GM21717 (cell line): ENCODE data around the gene CBX2.

Source experiments
- ATAC-seq: cut with Tn5 transposase; IDR thresholded peaks from one replicate; pipeline ENCODE4 v1.9.1; 2021; ENCODE audit warnings: mild to moderate bottlenecking, moderate library complexity; ENCODE audit not compliant: unreplicated experiment

The CBX2 gene

DNA sequence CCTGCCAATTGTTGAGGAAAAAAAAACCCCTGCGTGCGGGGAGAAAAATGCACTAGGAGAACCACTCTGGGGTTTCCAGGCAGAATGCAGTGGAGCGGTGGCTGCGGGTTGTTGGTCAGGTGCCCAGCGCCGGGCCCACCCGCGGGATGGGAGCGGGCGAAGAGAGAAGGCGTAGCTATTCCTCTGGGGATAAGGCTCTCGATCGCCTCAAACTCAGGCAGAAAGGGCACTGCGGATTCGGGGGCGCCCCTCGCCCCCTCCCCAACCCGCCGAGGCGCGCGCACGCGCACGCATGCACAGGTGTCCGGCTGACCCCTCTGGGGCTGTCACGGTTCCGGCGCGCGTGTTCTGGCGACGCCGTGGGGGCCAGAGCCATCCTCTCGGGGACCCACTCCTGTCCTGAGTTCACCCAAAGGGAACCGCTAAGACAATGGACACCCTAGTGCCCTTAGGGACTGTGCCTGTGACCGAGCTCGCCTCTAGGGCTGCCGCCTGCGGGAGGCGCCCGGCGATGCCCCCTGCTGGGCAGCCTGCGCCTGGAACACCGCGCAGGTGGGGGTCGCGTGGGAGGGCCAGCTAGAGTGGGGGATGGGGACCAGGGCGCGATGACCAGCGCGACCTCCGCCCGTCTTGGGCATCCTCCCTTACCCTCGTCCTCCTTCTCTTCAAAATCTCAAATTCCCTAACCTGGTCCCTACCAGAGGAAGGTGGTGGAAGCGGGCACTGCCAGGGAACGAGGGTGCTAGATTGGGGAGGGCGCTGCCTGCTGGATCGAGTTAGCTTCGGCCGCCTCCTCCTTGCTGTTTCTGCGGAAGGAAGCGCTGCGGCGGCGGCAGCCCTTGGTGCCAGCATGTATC, 33.3 kb downstream of the CBX2 start:
- no peak for ATAC-seq

DNA sequence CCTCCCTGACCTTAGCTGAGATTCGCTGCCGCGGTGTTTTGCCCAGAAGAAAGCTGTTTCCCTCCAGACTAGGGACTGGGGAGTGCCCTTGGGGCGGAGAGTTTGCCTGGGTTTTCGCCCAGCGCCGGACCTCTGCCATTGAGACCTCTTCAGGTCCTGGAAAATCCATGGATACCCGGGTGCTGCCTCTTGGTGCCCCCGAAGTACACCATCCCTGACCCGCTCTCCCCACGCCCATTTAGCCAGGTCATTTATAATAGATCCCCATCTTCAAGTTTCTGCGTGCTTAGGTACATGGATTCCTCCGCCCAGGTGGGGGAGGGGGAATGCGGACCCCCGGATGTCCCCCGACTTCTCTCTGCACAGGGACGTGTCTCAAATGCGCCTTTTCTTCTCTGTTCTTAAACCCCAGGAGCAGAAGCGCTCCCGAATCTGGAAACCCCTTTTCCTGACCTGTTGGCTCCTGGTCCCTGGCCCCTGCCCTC, 34.0 kb downstream of the CBX2 start:
- ATAC-seq = no peak

DNA sequence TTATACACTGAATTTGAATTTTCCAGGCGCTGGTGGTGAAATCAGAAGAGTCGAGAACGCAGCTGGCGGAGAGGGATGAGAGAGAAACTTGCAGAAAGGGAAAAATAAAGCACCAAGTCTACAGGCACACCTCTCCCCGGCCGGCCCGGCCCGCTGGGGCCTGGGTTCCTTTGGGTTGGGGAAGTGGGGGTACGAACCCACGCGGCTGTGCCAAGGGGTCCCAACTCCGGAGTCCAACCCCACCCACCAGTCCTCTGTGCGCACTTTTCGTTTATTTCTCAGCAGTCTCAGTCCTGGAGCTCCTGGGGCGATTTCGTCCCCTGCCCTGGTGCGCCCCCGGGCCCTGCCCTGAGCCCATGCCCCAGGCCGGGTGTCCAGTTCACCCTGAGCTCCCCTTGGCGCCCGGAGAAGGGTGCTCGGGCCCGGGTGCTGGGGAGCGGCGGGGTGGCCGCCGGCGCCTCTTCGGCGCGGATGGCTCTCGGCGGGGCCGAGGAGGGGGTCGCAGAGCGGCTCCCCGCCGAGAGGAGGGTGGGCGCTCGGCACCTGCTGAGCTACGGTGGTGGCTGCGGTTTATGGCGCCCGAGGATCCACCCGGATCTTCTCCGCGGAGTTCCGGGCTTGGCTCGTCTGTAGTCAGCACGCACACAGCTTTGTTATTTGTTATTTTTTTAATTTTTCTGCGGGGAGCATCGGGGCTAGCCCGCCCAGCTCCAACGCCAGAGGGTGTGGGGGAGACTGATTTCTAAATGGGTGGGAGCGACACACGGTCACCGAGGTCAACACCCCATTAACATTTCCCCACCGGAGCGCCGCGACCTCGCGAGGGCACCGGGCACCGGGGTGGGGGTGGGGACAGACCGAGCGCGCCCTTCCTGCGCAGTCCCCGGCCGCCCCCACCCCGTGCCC, 34.7 kb downstream of the CBX2 start:
- ATAC-seq = no peak

DNA sequence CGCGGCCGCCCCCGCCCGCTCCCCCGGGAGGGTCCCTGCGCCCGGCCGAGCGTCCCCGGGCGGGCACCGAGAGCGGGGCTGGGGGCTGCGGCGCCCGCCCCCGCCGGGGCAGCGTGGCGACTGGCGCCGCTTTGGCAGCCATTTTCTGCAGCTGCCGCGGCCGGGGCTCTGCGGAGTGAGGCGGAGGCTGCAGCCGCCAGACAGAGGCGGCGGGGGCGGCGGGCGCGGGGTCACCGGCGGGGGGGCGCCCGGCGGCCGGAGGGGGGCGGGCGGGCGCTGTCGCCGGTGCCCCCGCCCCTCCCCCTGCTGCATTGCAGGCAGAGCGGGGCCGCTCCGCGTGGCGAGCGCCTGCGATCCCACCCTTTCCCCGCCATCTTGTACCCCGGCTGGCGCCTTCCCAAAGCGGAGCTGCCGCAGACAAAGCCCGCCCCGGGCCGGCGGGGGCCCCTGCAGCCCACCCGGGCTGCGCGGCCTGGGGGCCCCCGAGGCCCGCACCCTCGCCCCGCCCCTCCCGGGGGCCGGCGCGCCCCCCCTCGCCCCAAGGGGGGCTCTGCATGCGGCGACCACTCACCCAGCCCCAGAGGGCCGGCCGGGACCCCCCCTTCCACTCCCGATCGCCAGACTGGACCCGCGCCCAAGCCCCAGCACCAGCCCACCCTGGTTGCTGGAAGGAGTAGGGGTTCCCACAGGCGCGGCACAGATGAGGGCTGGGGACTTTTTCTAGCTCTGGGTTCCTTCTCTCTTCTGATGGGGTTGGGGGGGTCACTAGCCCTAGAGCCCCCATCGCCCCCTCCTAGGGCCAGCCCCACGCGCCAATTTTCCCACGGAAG, 35.6 kb downstream of the CBX2 start:
- no peak for ATAC-seq

DNA sequence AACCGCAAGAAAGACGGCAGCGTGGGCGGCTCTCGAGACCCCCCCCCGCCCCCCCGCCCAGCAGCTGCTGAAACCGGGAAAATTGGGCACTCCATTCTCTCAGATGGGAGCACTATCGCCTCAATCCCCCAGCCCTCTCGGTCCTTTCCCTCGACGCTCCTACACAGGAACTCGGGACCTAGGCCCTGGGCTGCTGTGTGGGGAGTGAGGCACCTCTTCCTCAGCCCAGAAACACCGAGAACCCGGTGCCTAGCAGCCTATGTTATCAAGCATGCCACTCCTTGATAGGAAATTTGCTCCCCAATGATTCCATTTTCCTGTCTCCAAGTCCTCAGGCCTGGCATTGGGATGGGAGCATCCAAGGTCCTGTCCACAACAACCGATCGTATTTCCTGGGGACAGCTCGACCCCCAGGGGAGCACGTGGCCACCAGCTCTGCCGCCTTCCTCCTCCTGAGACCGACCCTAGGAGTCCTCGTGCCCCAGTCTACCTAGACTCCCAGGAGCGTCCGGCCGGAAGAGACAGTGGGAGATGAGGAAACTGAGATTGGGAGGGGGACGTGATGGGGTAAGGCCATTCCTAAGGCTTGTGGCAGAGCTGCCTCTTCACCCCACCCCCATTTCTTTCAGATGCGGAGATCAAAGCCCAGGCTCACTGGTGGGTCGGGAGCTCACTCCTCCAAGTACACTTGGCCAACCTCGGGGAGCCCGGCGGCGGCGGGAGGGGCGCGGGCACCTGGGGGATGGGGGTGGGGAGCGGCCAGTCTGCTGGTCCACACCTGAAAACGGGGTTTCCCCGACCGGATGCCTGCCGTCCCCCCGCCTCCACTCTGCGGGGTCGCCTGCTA, 36.4 kb downstream of the CBX2 start:
- no peak for ATAC-seq

DNA sequence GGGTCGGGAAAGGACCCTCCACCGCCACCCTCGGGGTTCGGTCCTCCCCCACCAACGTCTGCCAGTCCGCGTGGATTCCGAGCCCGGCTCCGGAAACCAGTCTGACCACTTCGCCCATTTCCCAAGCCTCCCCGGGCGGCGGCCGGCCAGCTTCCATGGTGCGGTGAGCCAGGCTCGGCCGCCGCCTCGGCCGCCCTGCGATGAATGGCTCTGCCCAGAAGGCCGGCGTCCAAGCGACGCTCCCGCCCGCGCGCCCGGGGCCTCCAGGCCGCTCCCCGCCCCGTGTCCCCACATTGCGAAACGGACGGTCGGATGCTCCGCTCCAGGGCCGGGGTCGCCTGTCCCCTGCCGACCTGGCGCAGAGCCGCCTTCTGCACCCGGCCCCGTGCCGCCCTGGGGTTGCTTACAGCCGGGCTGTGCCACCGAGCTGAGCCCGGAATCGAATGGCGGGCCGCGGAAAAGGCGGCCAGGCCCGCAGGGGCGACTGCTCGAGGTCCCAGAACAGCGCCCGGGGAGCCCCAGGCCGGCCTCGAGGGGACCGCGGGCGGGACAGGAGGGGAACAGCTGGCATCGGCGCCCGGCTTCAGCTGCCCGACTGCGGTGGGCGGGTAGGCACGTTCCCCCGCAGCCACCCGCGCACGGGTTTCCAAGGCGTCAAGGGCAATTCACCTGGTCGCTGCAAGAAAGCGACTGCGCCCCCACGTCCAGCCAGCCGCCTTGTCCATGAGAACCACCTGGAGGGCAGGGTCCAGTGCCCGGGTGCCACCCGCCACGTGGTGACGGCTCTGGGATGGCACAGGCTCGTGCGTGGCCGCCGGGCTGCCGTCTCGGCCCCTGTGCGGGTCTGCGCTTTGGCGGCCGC, 37.3 kb downstream of the CBX2 start:
- no peak for ATAC-seq

DNA sequence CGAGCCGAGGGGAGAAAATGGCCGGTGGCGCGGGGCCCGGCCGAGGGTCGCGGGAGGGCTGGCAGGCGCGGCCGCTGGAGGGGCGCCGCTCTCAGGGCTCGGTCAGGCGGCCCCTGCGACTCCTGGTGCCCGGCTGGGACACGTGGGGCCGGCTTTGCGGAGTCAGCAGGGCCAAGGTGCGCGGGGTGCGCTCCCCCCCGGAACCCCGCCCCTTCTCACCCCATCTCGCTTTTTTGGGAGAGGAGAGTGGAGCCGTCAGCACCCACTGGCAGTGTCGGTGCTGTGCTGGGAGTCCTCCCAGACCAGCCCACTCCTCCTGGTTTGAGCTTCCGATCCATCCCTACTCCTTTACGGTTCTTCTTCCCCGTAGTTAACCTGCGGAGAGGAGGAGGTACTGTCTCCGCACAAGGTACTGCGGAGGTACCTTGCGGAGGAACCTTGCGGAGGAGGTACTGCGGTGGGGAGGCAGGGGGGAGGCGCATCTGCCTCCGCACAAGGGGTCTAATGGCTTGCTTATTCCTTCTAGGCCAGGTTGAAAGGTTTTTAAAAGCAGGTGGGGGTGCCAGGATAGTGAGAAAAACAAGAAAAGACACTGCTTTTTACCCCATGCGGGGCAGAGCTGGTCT, 38.0 kb downstream of the CBX2 start:
- ATAC-seq = no peak

DNA sequence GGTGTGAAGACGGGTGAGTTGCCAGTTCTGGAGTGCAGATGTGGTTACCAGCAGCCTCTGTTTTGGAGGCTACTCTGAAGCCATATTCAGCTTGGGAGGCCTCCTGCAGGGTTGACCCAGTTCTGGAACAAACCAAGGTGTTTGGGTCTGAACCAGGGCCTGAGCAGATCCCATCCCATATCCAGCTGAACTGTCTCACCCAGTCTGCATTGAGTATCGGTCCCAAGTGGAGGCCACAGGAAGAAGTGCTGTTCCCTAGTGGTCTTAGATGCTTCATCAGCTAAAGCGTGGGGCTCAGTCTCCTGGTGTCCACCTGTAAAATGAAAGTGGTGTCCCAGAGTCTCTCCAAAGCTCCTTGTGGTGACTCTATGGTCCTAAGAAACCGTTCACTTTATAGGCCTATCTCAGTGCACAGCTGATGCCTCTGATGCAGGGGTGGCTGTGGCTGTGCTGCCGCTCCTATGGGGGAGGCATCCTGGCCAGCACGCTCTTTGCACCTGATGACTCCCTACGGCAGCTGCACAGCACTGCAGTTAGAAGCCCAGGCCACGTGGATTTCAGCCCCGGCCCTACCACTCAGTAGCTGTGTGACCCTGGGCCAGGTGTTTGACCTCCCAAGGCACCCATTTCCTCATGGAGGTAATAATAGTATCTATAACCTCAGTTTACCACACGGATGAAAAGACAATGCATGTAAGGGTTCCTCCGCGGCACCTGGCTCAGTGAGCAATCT, 40.2 kb downstream of the CBX2 start:
- no peak for ATAC-seq

DNA sequence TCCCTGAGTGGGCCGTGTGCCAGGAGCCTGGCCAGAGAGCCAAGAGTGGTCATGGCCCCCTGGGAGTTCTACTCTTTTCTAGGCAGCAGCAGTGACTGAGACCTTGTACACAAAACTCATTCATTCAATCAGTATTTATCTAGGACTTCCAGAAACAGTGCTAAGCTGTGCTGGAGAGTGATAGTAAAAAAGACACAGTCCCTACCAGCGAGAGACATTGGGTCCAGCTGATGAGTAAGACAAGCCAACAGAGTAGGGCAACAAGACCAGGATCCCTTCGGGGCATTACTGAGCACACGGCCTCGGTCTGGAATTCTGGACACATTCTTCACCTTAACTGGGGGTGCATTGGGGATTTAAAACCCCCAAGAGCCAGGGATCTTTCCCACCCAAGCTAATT, 41.1 kb downstream of the CBX2 start:
- ATAC-seq = no peak

DNA sequence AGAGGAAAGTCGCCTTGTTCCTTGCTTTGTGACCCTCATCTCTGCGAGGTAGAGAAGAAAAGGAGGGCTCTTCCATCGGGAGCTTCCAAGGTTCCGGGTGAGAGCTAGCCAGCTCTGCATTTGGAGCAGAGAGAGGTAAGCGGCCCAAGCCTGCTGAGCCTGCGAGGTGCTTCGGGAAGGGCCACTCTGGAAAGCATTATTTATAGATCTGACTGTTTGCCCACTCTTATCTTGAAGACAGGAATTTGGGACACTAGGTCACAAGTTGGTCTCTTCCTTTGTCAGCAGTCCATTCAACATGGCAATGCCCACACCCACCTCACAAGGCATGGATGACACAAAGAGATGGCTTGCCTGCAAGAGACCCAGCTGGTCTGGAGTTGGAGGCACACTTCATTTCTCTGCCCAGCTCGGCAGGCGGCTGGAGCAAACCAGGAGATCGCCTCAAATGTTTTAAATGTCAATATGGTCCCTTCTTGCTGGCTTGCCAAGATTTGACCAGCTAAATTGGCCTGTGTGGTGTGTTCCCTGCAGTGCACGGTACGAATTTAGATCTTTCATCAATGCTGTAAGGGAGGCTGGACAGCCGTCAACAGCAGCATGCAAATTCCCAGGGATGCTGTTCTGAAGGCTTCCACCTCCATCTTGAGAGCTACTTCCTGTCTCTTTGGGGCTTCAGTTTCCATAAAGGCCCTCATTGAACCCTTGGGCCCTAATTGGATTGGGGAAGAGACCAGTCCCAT, 41.8 kb downstream of the CBX2 start:
- ATAC-seq = no peak

DNA sequence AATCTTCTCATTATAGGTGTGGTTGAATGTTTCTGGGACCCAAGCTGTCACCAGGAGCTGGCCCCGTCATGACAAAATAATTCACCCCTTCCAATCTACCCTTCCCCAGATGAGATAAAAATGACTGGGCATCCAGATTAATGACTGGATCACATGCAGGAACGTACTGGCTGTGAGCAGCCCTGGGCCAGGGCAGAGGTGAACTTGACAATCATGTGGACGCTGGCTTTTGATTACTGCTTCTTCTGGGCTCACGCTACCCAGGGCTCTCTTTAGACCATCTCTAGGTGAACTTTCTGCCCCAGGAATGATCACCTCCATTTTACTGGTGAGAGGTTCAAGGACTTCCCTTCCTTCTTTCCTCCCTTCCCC, 43.0 kb downstream of the CBX2 start:
- ATAC-seq = no peak

DNA sequence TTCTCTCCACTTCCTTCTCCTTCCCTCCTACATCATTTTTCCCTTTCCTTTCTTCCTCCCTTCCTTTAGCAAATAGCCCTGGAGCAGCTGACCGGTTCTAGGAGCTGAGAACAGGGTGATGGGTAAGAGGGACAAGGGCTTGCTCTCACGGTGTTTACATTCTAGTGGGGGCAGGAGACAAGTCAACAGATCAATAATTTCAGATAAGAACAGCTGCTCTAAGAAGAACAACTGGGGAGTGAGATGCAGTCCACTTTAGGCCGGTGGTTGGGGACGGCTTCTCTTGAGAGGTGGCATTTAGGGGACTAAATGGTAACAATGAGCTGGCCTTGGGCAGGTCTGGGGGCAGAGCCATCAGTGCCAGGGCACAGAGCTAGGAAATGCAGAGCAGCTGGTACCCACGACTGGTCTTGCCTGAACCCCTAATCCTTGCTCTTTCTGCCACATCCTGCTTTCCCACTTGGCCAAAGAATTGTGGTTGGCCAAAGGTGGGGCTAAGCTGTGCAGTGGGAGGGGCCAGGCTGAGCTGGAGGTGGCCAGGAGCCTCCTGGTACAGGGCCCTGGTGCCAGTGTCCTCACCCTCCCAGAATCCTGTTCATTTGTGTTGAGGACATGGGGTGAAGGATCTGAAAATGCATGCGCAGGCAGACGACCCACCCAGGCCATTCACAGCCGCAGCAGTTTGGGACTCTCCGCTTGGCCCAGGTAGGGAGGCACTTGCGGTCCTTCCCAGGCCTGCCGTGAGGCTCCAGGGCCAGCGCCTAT, 43.6 kb downstream of the CBX2 start:
- ATAC-seq = no peak

DNA sequence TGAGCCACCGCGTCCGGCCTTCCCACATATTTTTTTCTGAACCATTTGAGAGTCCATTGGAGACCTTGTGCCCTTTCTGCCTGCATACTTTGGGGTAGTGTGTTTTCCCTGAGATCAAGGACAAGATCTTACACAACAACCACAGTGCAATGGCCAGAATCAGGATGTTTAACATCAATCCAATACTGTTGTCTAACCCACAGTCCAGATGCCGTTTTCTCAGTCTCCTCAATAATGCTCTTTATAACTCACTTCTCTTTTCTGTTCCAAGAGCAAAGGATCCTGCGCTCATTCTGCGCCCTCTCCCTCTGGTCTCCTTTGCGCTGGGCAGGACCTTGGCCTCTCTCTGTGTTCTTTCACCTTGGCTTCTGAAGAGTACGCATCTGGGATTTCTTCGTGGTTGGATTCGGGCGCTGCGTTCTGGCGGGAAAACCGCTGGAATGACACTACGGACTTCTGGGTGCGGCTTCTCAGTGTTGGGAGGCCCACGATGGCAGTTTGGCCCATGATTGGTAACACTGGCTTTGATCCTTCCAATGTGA, 44.7 kb downstream of the CBX2 start:
- ATAC-seq = no peak

DNA sequence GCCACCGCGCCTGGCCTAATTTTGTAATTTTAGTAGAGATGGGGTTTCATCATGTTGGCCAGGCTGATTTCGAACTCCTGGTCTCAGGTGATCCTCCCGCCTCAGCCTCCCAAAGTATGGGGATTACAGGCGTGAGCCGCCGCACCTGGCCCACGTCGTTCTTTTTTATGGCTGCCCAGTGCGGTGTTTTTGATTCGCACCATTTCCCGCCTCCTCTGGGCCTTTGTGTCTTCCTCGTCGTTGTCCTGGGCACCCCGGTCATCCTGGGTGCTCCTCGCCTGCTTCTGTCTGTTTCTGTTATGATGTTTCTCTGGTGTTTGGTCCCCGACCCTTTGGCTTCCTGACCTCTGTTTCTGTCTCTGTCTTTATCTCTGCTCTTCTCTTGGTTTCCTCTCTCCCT, 46.3 kb downstream of the CBX2 start:
- ATAC-seq = no peak

DNA sequence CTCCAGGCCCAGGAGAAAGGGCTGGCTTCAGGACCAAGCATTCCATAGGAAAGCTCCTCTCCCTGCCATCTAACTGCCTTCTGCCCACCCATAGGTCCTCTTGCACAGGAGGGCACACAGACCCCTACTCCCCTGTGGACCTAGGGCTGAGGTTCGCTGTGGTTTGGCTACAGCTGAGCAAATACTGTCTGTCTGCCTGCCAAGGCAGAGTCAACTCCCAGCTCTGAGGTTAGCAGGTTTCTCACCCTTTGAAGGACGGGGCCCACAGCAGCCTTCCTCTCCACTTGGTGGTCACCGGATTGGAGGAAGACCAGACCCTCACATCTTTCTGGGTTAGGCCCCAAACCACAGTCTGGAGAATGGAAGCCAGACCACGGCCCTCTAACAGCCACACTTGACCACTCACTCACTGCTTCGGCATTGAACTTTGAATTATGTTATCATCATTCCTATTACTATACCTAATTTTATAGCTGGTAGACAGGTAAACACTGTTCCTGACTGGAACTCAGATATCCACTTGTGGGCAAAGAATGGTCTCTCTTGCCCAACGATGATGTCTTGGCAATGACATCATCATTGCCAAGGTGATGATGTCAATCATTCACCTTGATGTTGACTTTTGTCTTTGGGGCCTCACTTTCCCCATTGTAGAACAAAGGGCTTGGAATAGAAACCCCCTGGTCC, 47.1 kb downstream of the CBX2 start:
- ATAC-seq = no peak

DNA sequence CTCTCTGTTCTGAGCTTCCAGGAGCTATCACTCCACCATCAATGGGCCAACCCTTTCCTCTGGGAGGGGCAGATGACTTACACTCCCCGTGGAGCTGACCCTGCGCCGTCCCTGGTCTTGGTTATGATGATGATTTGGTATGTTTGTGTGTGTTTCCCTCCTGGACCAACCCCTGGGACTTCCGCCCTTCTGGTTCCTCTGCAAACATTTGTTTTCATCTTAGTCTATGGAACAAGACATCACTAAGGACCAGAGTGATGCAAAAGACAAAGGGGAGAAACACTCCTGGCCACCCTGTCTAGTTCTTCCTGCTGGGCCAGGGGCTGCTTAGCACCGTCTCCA, 47.6 kb downstream of the CBX2 start:
- ATAC-seq = no peak
